Dermis blood vessel endothelial cell (primary cell): ENCODE data around the gene PTPRCAP. TPM values are rescaled to one million over a fixed set of nuclear protein-coding genes. Genes with fewer than 3 reads are reported as not detected.
A peak's percentile ranks its signal among the peaks of the same experiment; 100 is the strongest.
"Not testable (repeated sequence)": the region's sequence is repeated elsewhere in the genome, so short reads cannot be mapped to it uniquely, and the experiment has no call there.

Experiments
- DNase-seq: peaks from one replicate; pipeline ENCODE4 v3.0.0; 2010
- total RNA-seq: library from RNA; depleted of rRNA; stranded (reverse); fragments of >200 nt; gene quantifications from 2 replicates; pipeline ENCODE4 v1.2.3, GENCODE V29; 2014

PTPRCAP gene
- total RNA-seq, result 1.0 and 2.2 TPM in 2 replicates

GRCh38 chr11:67437082-67437808, at the start of gene PTPRCAP:
PTPRCAP (minus strand) TSS chr11:67437682; CDS start chr11:67437619, 63 bp downstream.
- DNase-seq, result no peak

GRCh38 chr11:67486481-67487195, 49.2 kb upstream of the PTPRCAP start:
- no peak for DNase-seq

GRCh38 chr11:67485873-67486361, 48.4 kb upstream of the PTPRCAP start:
- DNase-seq, result not testable (repeated sequence)

- DNase-seq, result no peak
Observed at GRCh38 chr11:67484847-67485311, 47.4 kb upstream of the PTPRCAP start.

- DNase-seq, result no peak
Observed at GRCh38 chr11:67483831-67484665, 46.6 kb upstream of the PTPRCAP start.

- peak; percentile 99 for DNase-seq
Observed at GRCh38 chr11:67482827-67483798, 45.6 kb upstream of the PTPRCAP start, which contains the start of gene AIP. AIP (plus strand) TSS chr11:67483026; CDS start chr11:67483159, 133 bp downstream.

GRCh38 chr11:67482275-67482826, 44.9 kb upstream of the PTPRCAP start:
- no peak for DNase-seq

- not testable (repeated sequence) for DNase-seq
Observed at GRCh38 chr11:67477344-67478050, 40.0 kb upstream of the PTPRCAP start.

- DNase-seq, result not testable (repeated sequence)
Observed at GRCh38 chr11:67476692-67477091, 39.2 kb upstream of the PTPRCAP start.

GRCh38 chr11:67472882-67473281, 35.4 kb upstream of the PTPRCAP start:
- no peak for DNase-seq

- DNase-seq, result no peak
Observed at GRCh38 chr11:67470337-67471002, 33.0 kb upstream of the PTPRCAP start.

GRCh38 chr11:67469508-67469811, 32.0 kb upstream of the PTPRCAP start:
- DNase-seq, result no peak

- DNase-seq, result peak; percentile 96
Observed at GRCh38 chr11:67468759-67469507, 31.5 kb upstream of the PTPRCAP start, which contains the start of gene TMEM134. TMEM134 (minus strand) TSS chr11:67469251; CDS start chr11:67469192, 59 bp downstream.

- no peak for DNase-seq
Observed at GRCh38 chr11:67468456-67468758, 30.9 kb upstream of the PTPRCAP start.

- DNase-seq, result no peak
Observed at GRCh38 chr11:67468056-67468455, 30.6 kb upstream of the PTPRCAP start.

GRCh38 chr11:67466962-67467771, 29.7 kb upstream of the PTPRCAP start:
- no peak for DNase-seq

- no peak for DNase-seq
Observed at GRCh38 chr11:67466367-67466766, 28.9 kb upstream of the PTPRCAP start.

GRCh38 chr11:67465530-67465929, 28.0 kb upstream of the PTPRCAP start:
- DNase-seq, result not testable (repeated sequence)

- no peak for DNase-seq
Observed at GRCh38 chr11:67465189-67465510, 27.7 kb upstream of the PTPRCAP start.
